Panc1 (cell line): ENCODE data around the gene ZBTB34.

Source experiments
- SIN3A ChIP-seq: IDR thresholded peaks from 2 replicates; pipeline ENCODE4 v1.6.1; 2012; ENCODE audit warnings: low read depth, mild to moderate bottlenecking, low read length, moderate library complexity, borderline replicate concordance; ENCODE audit not compliant: insufficient read depth
- TCF7L2 ChIP-seq: IDR thresholded peaks from 2 replicates; pipeline ENCODE4 v1.6.1; 2011; ENCODE audit warnings: mild to moderate bottlenecking, low read depth, low read length, inconsistent platforms
- TF ChIP-seq, protein P1 (sequence below): fragments of 450-650 bp; IDR thresholded peaks from 2 replicates; pipeline ENCODE4 v1.5.1; 2017; ENCODE audit warnings: mild to moderate bottlenecking

DNA sequence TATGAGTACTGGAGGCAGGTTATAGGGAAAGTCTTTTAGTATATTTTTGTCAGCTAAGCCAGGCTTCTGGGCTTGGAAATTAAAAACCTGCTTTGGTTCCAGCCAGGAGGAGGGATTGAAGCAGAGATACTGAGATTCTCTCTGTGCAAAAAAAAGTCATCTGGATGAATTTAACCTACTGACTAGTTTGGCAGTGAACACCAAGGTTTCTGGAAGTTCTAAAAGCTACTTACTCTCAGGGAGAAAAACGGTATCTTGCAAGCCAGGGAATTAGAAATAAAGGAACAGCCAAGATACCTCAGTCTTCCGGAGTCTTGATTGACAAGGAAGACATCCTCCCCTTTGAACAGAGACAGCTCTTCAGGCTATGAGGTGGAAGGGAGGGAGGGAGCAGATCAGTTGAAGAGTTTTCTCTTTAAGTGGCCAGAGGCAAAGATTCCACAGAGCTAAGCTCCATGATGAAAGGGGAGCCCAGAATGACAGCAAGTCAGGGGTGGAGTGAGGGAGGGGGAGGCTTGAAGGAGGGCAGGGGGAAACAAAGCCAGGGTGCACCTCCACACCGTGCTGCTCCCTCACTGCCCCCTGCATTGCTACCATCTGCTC, 8.3 kb upstream of the ZBTB34 start:
- TF ChIP-seq, protein P1, sequence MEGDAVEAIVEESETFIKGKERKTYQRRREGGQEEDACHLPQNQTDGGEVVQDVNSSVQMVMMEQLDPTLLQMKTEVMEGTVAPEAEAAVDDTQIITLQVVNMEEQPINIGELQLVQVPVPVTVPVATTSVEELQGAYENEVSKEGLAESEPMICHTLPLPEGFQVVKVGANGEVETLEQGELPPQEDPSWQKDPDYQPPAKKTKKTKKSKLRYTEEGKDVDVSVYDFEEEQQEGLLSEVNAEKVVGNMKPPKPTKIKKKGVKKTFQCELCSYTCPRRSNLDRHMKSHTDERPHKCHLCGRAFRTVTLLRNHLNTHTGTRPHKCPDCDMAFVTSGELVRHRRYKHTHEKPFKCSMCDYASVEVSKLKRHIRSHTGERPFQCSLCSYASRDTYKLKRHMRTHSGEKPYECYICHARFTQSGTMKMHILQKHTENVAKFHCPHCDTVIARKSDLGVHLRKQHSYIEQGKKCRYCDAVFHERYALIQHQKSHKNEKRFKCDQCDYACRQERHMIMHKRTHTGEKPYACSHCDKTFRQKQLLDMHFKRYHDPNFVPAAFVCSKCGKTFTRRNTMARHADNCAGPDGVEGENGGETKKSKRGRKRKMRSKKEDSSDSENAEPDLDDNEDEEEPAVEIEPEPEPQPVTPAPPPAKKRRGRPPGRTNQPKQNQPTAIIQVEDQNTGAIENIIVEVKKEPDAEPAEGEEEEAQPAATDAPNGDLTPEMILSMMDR = no peak
- TF ChIP-seq SIN3A (no peak), TCF7L2 (no peak)
